K562 (cell line): ENCODE data around the gene PPP3R2. TPM values are rescaled to one million over a fixed set of nuclear protein-coding genes. Genes with fewer than 3 reads are reported as not detected.

Source experiments
- ATAC-seq: fragments of 200-7000 bp; cut with Tn5 transposase; 3 replicates; pipeline ENCODE4 v1.9.1; 2020; ENCODE audit warnings: moderate library complexity
- BruUV-seq: library from RNA; stranded (reverse); fragments of 400-500 nt; replicated peaks from 2 replicates; lab custom pipeline; 2021; lab: Mats Ljungman, UMichigan
- CTCF ChIA-PET: fragments of 300-600 bp; formaldehyde crosslinking; extraction: SDS; loops from one replicate; lab custom pipeline; 2021; ENCODE audit warnings: low intra/inter-chr PET ratio; lab: Yijun Ruan, JAX
- POLR2A ChIA-PET: fragments of 300-600, 350-650 bp; sonication (Branson Sonifier 250); formaldehyde crosslinking; extraction: SDS; loops from one replicate; lab custom pipeline; 2021; ENCODE audit warnings: antibody characterized with exemption, inconsistent platforms; lab: Yijun Ruan, JAX
- DNase-seq, 4 experiments: peaks; one replicate each; pipeline versions ENCODE4 v3.0.0 to v3.0.0-alpha.2; 2011 to 2018; ENCODE audit warnings: low spot score in 3 of 4, mixed read lengths in 3 of 4; ENCODE audit errors: extremely low read depth in 1 of 4
- FAIRE-seq: peaks from 2 replicates; lab custom pipeline; 2011; peaks lifted over from hg19 to GRCh38; lab: Jason Lieb, UNC
- H2AFZ ChIP-seq: 2 replicates; pipeline ENCODE4 v1.6.0; 2011; ENCODE audit warnings: low read depth, low read length, control low read depth, inconsistent platforms
- H3K27ac ChIP-seq: fragments of 200-600 bp; 3 replicates; pipeline ENCODE4 v1.8.0; 2011; ENCODE audit warnings: low read depth, mild to moderate bottlenecking, control low read depth, inconsistent platforms, low read length, moderate library complexity, mixed read lengths; ENCODE audit errors: extremely low read depth
- H3K27me3 ChIP-seq, 2 experiments: fragments of 300-600 bp in 1 of 2; 2 replicates in 1 of 2; 3 replicates in 1 of 2; pipeline versions ENCODE4 v1.6.0 to v1.8.0; 2011; ENCODE audit warnings: inconsistent platforms in 2 of 2, low read length in 2 of 2, mild to moderate bottlenecking in 1 of 2, mixed read lengths in 1 of 2, moderate library complexity in 1 of 2; ENCODE audit not compliant: control insufficient read depth in 2 of 2, insufficient read depth in 2 of 2
- H3K36me3 ChIP-seq: fragments of 300-600 bp; 3 replicates; pipeline ENCODE4 v1.8.0; 2011; ENCODE audit warnings: mild to moderate bottlenecking, low read length, inconsistent platforms; ENCODE audit not compliant: control insufficient read depth, insufficient read depth
- H3K4me1 ChIP-seq, 2 experiments: fragments of 200-600 bp in 1 of 2; replicated peaks in 1 of 2; 2 replicates in 1 of 2; 3 replicates in 1 of 2; pipeline versions ENCODE4 v1.5.1 to v1.8.0; 2011; ENCODE audit warnings: inconsistent platforms in 2 of 2, low read length in 2 of 2, mild to moderate bottlenecking in 1 of 2, mixed read lengths in 1 of 2, moderate library complexity in 1 of 2; ENCODE audit not compliant: control insufficient read depth in 2 of 2, insufficient read depth in 2 of 2
- H3K4me2 ChIP-seq: 2 replicates; pipeline ENCODE4 v1.6.1; 2011; ENCODE audit warnings: low read length, control low read depth, inconsistent platforms, mixed read lengths; ENCODE audit not compliant: insufficient read depth
- H3K4me3 ChIP-seq: fragments of 200-600 bp; sonication (generic), shearing (Covaris generic); 2 replicates; pipeline ENCODE4 v1.5.1; 2016; ENCODE audit warnings: control low read depth, inconsistent platforms
- H3K79me2 ChIP-seq: fragments of 200-600 bp; 3 replicates; pipeline ENCODE4 v1.8.0; 2011; ENCODE audit warnings: low read length, inconsistent platforms; ENCODE audit not compliant: control insufficient read depth, insufficient read depth
- H3K9ac ChIP-seq, 2 experiments: 2 replicates each; pipeline versions ENCODE4 v1.6.0 to v1.6.1; 2011; ENCODE audit warnings: low read depth in 2 of 2, low read length in 2 of 2, control low read depth in 1 of 2, inconsistent platforms in 1 of 2, mild to moderate bottlenecking in 1 of 2, mixed read lengths in 1 of 2; ENCODE audit not compliant: insufficient read depth in 1 of 2
- H3K9me1 ChIP-seq: one replicate; pipeline ENCODE4 v1.6.0; 2011; ENCODE audit warnings: inconsistent platforms, mild to moderate bottlenecking, low read length, moderate library complexity; ENCODE audit not compliant: control insufficient read depth, insufficient read depth
- H3K9me3 ChIP-seq: replicated peaks from 2 replicates; pipeline ENCODE4 v1.5.1; 2011; ENCODE audit warnings: low read depth, low read length, inconsistent platforms; ENCODE audit not compliant: control insufficient read depth, insufficient read depth
- H4K20me1 ChIP-seq: replicated peaks from 2 replicates; pipeline ENCODE4 v1.6.1; 2011; ENCODE audit warnings: low read length, inconsistent platforms, mixed read lengths; ENCODE audit not compliant: control insufficient read depth, insufficient read depth
- ATF4 ChIP-seq: fragments of 450-650 bp; formaldehyde crosslinking; IDR thresholded peaks from 2 replicates; pipeline ENCODE4 v1.4.0; 2022; ENCODE audit warnings: mild to moderate bottlenecking, moderate library complexity
- CC2D1A ChIP-seq: fragments of 450-650 bp; IDR thresholded peaks from 2 replicates; pipeline ENCODE4 v1.6.1; 2017; ENCODE audit warnings: mild to moderate bottlenecking
- ETV6 ChIP-seq, 3 experiments: fragments of 150-350 bp in 1 of 3; sonication (generic) in 1 of 3; formaldehyde crosslinking in 1 of 3; IDR thresholded peaks; 2 replicates each; pipeline versions ENCODE4 v1.6.1 to v1.8.0; 2014 to 2022; ENCODE audit warnings: borderline replicate concordance in 2 of 3, low read depth in 2 of 3, antibody characterized with exemption in 1 of 3, low read length in 1 of 3, mild to moderate bottlenecking in 1 of 3, missing genetic modification reagents in 1 of 3
- ZHX1 ChIP-seq: fragments of 150-350 bp; conservative IDR thresholded peaks from 2 replicates; pipeline ENCODE4 v1.6.1; 2014; ENCODE audit warnings: low read length
- ZNF830 ChIP-seq: fragments of 250-450 bp; sonication (Bioruptor Pico); IDR thresholded peaks from 2 replicates; pipeline ENCODE4 v1.5.0; 2021; ENCODE audit warnings: mild to moderate bottlenecking
- WGBS: fragments of 100-300 bp; shearing (Covaris generic); methylation state at CpG from one replicate; pipeline ENCODE4 v1.1.6; 2016; ENCODE audit warnings: low coverage, mixed read lengths; ENCODE audit not compliant: insufficient coverage; ENCODE audit errors: missing lambda C conversion rate; 5-methylcytosine and 5-hydroxymethylcytosine counted together
- in situ Hi-C: fragments of 300-500 bp; cut with MboI; formaldehyde crosslinking; loops from 4 replicates; pipeline ENCODE4 v1.15.0; 2018; ENCODE audit warnings: inconsistent platforms, mixed read lengths
- intact Hi-C: fragments of 100-400 bp; cut with micrococcal nuclease; formaldehyde crosslinking; loops from 2 replicates; pipeline ENCODE4 v1.14.2; 2022
- polyA plus RNA-seq, 8 experiments: library from polyadenylated mRNA; depleted of rRNA in 4 of 8; stranded (reverse) in 5 of 8; unstranded in 3 of 8; fragments of >200 nt; fragmentation: Nextera tagmentation in 2 of 8; fragmentation: Illumina TruSeq in 1 of 8; extraction: Ambion mirVana in 2 of 8; extraction: Trizol in 1 of 8; gene quantifications; 2 replicates each; pipeline versions ENCODE4 v1.2.1 to v1.2.3, GENCODE V29; 2011 to 2014; ENCODE audit warnings: inconsistent platforms in 1 of 8, missing spikeins in 1 of 8
- total RNA-seq, 7 experiments: library from RNA; depleted of rRNA in 6 of 7; stranded (reverse); fragments of >200 nt in 6 of 7; fragmentation: Illumina TruSeq in 2 of 7; extraction: Trizol in 2 of 7; gene quantifications; 2 replicates each; pipeline versions ENCODE4 v1.2.1 to v1.2.3, GENCODE V29; 2011 to 2021; ENCODE audit warnings: low replicate concordance in 1 of 7

Gene PPP3R2
- total and polyA plus RNA-seq, 9 of the 15 experiments (the other 6 are each of a cell fraction or from before 2014, with no cell fraction given): not detected

GRCh38 chr9:101564252-101564651 lies 30.5 kb downstream of the PPP3R2 start (continued):
- no peak for TF ChIP-seq CC2D1A

GRCh38 chr9:101562966-101563365 lies 31.8 kb downstream of the PPP3R2 start:
- no peak overlapping the region for H2AFZ ChIP-seq
- WGBS: 56% methylated on average over 1 of the region's 1 CpG
- H4K20me1 ChIP-seq: no peaks in the 10 kb centered on the region
- TF ChIP-seq ATF4 (CRISPR knock-in tag): no peak
- TF ChIP-seq ETV6 (IDR thresholded peaks at IDR 0.05; ENCODE audit: borderline replicate concordance in 1 of 2, low read depth in 2 of 2, low read length in 1 of 2): no peak
- no peak for TF ChIP-seq ETV6 (CRISPR knock-in tag; IDR thresholded peaks at IDR 0.05; ENCODE audit: borderline replicate concordance)
- no peak for TF ChIP-seq ZHX1
- no peak for TF ChIP-seq ZNF830
- TF ChIP-seq, all 486 proteins: peak for 0
- H3K4me1 ChIP-seq: no peaks in the 10 kb centered on the region; a peak in 1 of 5 replicates
- no peaks in the 10 kb centered on the region for H3K79me2 ChIP-seq
- FAIRE-seq: no peak
- H3K27me3 ChIP-seq: no peaks in the 10 kb centered on the region
- no peaks in the 10 kb centered on the region for H3K9me1 ChIP-seq
- no peak for ATAC-seq
- no peak overlapping the region for H3K27ac ChIP-seq
- H3K36me3 ChIP-seq: peaks cover 36% of the 10 kb centered on the region
- BruUV-seq: no TSS peak
- no peak overlapping the region for H3K4me3 ChIP-seq
- intact Hi-C loops: no loop called here
- POLR2A ChIA-PET: interaction anchor here (0.9 kb wide), 1 partner anchor 100 kb away, joined by 3 read pairs; no protein-coding TSS in a partner anchor
- no peaks in the 10 kb centered on the region for H3K9me3 ChIP-seq
- H3K9ac ChIP-seq: no peak overlapping the region
- CTCF ChIA-PET: no interaction called here
- in situ Hi-C loops: no loop called here
- DNase-seq: no peak
- no peak overlapping the region for H3K4me2 ChIP-seq
